ENCODE data around the gene NRGN.

DNA sequence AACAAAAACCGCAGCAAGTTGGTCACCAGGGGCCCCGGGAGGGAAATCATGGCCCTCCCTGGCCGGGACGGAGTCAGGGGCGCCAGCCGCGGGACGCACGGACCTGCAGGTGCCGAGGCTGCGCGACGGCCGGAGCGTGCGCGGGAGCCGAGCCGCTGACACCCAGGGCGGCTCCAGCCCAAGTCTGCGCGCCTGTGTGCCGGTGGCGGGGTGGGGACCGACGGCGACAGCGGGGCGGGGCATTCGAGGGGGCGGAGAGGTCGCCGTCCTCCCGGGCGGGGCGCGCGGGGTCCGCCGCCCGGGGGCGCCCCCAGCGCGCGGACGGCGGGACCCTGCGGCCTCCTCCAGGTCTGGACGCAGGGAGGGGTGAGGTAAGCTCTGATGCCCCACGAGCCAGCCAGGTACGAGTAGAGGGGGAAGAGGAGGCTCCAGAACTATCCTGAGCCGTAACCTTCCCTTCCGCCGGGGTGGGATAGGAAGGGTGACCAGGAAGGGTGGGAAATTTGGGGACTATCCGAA lies 22.4 kb downstream of the NRGN start, which contains the start of gene ESAM:
- TF ChIP-seq CTCF (IDR thresholded peaks at IDR 0.05) (no peak), POLR2A (IDR thresholded peaks at IDR 0.05) (no peak)
